Nephron progenitor cell (in vitro differentiated cells): ENCODE data around the gene ACTL7B.

ENCODE experiments used
- DNase-seq: peaks from one replicate; pipeline ENCODE4 v3.0.0; 2021
- H3K27ac Mint-ChIP-seq: 2 replicates; pipeline ENCODE4 v1.8.0; 2021; ENCODE audit warnings: mild to moderate bottlenecking, moderate library complexity, mixed read lengths
- H3K27me3 Mint-ChIP-seq: 2 replicates; pipeline ENCODE4 v1.8.0; 2021; ENCODE audit warnings: mild to moderate bottlenecking, low read depth, mixed read lengths; ENCODE audit not compliant: poor library complexity
- H3K36me3 Mint-ChIP-seq: 2 replicates; pipeline ENCODE4 v1.8.0; 2021; ENCODE audit warnings: low read depth, mixed read lengths
- H3K4me1 Mint-ChIP-seq: 2 replicates; pipeline ENCODE4 v1.8.0; 2021; ENCODE audit warnings: mixed read lengths
- H3K4me3 Mint-ChIP-seq: 2 replicates; pipeline ENCODE4 v1.8.0; 2021; ENCODE audit warnings: mild to moderate bottlenecking, moderate library complexity, mixed read lengths
- H3K9me3 Mint-ChIP-seq: 2 replicates; pipeline ENCODE4 v1.8.0; 2021; ENCODE audit warnings: mild to moderate bottlenecking, moderate library complexity, mixed read lengths
- TF ChIP-seq, protein P1 (sequence below): fragments of 200-600 bp; sonication (generic); IDR thresholded peaks from 2 replicates; pipeline ENCODE4 v1.5.0; 2021; ENCODE audit warnings: antibody characterized with exemption

The ACTL7B gene

DNA sequence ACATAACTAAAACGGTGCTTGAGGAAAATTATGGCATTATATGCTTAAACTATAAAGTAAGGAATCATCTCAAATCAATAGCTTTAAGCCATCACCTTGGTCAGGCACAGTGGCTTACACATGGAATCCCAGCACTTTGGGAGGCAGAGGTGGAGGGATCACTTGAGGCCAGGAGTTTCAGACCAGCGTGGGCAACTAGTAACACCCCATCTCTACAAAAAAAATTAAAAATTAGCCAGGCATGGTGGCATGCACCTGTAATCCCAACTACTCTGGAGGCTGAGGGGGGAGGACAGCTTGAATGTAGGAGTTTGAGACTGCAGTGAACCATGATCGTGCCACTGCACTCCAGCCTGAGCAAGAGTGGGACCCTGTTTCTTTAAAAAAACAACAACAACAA is 28.9 kb upstream of the ACTL7B start:
- Mint-ChIP-seq H3K4me3 (no peak overlapping the region), H3K27me3 (no peaks in the 10 kb centered on the region), H3K27ac (no peak overlapping the region), H3K4me1 (no peaks in the 10 kb centered on the region), H3K9me3 (no peaks in the 10 kb centered on the region), H3K36me3 (peaks cover 58% of the 10 kb centered on the region)
- DNase-seq, result no peak
- TF ChIP-seq, protein P1, sequence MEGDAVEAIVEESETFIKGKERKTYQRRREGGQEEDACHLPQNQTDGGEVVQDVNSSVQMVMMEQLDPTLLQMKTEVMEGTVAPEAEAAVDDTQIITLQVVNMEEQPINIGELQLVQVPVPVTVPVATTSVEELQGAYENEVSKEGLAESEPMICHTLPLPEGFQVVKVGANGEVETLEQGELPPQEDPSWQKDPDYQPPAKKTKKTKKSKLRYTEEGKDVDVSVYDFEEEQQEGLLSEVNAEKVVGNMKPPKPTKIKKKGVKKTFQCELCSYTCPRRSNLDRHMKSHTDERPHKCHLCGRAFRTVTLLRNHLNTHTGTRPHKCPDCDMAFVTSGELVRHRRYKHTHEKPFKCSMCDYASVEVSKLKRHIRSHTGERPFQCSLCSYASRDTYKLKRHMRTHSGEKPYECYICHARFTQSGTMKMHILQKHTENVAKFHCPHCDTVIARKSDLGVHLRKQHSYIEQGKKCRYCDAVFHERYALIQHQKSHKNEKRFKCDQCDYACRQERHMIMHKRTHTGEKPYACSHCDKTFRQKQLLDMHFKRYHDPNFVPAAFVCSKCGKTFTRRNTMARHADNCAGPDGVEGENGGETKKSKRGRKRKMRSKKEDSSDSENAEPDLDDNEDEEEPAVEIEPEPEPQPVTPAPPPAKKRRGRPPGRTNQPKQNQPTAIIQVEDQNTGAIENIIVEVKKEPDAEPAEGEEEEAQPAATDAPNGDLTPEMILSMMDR, result no peak

DNA sequence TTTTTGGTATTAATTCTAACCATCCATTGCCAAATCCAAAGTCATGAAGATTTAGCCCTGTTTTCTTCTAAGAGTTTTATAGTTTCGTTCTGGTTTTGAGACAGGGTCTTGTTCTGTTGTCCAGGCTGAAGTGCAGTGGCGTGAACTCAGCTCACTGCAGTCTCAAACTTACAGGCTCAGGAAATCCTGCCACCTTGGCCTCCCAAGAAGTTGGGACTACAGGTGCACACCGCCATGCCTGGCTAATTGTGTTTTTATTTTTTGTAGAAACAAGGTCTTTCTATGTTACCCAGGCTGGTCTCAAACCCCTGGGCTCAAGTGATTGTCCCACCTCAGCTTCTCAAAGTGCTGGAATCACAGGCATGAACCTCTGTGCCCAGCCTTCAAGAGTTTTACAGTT is 27.3 kb upstream of the ACTL7B start:
- no peaks in the 10 kb centered on the region for H3K9me3 Mint-ChIP-seq
- H3K27me3 Mint-ChIP-seq, result no peaks in the 10 kb centered on the region
- H3K4me3 Mint-ChIP-seq, result no peak overlapping the region
- H3K36me3 Mint-ChIP-seq, result peaks cover 67% of the 10 kb centered on the region
- no peak overlapping the region for H3K27ac Mint-ChIP-seq
- no peaks in the 10 kb centered on the region for H3K4me1 Mint-ChIP-seq
- no peak for DNase-seq
- TF ChIP-seq, protein P1, result no peak

DNA sequence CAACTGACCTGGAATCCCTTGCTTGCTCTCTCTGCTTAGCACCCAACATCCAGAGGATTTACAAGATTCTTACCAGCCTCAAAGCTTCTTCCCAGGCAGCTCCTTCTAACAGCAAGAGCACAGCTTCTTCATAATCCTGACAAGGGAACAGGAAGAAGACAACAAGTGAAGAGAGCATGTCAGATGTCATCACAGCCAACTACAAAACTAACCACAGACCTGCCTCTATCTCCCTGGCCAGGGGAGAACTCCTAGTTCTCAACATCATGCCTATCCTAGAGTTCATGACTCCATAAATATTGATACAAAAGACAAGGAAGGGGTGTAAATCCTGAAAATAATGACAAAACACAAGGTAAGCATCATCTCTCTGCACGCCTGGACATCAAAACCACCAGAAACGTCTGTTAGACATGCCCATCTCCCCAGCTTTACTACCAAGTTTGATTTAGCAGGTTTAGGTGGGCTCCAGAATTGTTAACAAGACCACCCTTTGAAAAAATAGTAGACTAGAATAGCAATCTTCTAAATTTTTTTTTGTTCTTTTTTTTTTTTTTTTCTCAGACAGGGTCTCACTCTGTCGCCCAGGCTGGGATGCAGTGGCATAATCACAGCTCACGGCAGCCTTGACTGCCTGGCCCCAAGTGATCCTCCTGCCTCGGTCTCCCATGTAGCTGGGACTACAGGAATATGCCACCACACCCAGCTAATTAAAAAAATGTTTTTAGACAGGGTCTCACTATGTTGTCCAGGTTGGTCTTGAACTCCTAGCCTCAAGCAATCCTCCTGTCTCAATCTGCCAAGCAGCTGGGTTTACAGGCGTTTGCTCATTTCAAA is 26.5 kb upstream of the ACTL7B start:
- H3K36me3 Mint-ChIP-seq, result peaks cover 71% of the 10 kb centered on the region
- no peaks in the 10 kb centered on the region for H3K27me3 Mint-ChIP-seq
- no peaks in the 10 kb centered on the region for H3K4me1 Mint-ChIP-seq
- H3K9me3 Mint-ChIP-seq, result no peaks in the 10 kb centered on the region
- H3K27ac Mint-ChIP-seq, result no peak overlapping the region
- no peak for DNase-seq
- TF ChIP-seq, protein P1, result no peak
- H3K4me3 Mint-ChIP-seq, result no peak overlapping the region

DNA sequence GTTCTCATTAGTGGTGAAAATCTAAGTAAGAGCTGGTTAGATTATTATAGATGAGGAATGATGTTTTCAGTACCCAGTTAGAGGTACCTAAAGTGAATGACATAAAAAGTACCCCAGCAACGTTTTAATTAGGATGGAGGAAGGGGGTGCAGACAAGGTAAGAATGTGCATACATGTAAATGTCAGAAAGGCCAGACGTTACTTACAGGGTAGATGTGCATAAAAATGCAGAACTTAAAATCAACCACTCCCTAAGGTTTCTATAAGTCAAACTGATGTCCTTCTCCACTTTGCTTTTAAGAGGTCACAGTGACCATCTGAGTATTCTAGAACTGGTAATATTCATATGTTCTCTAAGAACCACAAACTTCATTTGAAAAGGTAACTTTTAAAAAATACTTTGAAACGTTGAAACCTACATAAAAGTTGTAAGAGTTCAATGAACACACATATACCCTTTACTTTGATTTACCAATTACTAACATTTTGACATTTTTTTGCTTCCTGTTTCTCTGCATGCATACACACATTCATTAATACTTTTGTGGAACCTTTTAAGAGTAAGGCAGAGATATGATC is 25.0 kb upstream of the ACTL7B start:
- Mint-ChIP-seq H3K36me3 (peaks cover 74% of the 10 kb centered on the region), H3K4me3 (no peak overlapping the region), H3K9me3 (no peaks in the 10 kb centered on the region)

DNA sequence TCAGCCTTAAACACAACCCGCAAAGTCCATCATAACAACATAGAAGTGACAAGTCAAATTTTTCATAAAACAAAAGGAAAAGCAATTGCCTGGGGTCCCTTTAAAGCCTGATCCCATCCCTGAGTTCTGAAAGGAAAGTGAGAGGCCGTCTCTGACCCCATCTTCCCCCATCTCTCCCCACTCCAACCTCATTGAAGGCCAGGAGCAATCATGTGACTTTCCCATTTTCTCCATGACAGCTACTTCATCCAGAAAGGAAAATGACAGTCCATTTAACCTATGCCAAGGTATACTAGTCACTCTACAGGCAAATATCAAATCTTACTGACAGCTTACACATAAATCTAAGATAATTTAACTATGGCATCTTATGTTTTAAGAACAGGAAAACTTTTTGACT is 21.7 kb upstream of the ACTL7B start:
- Mint-ChIP-seq H3K4me1 (no peaks in the 10 kb centered on the region), H3K27ac (no peak overlapping the region), H3K36me3 (peaks cover 87% of the 10 kb centered on the region), H3K4me3 (no peak overlapping the region), H3K27me3 (no peaks in the 10 kb centered on the region), H3K9me3 (no peaks in the 10 kb centered on the region)
- TF ChIP-seq, protein P1, result no peak
- DNase-seq, result no peak

More for the DNA sequence above, 25.0 kb upstream of the ACTL7B start:
- TF ChIP-seq, protein P1, result no peak
- Mint-ChIP-seq H3K27ac (no peak overlapping the region), H3K27me3 (no peaks in the 10 kb centered on the region), H3K4me1 (no peaks in the 10 kb centered on the region)
- DNase-seq, result no peak
